Stimulated activated CD8-positive, alpha-beta memory T cell treated with anti-CD3 and anti-CD28 coated beads, Interleukin-12 subunit alpha, Interleukin-12 subunit beta, amount 100 ng/mL, for 4 hours (primary cell): ENCODE data around the gene KLHL22.

Experiments used
- DNase-seq: peaks from one replicate; pipeline ENCODE4 v3.0.0-alpha.2; 2020; ENCODE audit warnings: low read depth

KLHL22 gene

DNA sequence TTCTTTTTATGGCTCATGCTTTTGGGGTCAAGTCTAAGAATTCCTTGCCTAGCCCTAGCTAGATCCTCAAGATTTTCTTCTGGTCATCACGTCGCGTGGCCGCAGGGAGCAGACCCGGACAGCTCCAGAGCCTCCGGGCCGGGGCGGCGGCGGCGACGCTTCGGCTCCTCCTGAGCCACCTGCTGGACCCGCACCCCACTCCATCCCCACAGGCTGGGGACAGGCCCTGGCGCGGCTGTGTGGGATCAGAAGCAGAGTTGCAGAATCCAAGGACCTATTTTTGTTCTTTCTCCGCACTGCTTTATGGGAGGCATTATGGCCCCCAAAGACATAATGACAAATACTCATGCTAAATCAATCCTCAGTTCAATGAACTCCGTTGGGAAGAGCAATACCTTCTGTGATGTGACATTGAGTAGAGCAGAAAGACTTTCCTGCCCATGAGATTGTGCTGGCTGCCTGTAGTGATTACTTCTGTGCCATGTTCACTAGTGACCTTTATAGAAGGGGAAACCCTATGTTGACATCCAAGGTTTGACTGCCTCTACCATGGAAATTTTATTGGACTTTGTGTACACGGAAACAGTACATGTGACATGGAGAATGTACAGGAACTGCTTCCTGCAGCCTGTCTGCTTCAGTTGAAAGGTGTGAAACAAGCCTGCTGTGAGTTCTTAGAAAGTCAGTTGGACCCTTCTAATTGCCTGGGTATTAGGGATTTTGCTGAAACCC, 45.6 kb downstream of the KLHL22 start:
- DNase-seq, result no peak

DNA sequence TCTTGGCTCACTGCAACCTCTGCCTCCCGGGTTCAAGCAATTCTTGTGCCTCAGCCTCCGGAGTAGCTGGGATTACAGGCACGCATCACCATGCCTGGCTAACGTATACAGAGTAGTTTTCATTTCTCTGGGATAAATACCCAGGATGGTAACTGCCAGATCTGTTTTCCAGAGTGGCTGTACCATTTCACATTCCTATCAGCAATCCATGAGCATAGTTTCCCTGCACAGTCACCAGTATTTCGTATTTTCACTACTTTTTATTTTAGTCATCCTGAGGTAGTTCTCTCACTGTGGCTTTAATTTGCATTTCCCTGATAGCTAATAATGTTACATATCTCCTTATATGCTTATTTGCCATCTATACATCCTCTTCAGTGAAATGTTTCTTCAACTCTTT, 47.0 kb downstream of the KLHL22 start:
- DNase-seq, result no peak

DNA sequence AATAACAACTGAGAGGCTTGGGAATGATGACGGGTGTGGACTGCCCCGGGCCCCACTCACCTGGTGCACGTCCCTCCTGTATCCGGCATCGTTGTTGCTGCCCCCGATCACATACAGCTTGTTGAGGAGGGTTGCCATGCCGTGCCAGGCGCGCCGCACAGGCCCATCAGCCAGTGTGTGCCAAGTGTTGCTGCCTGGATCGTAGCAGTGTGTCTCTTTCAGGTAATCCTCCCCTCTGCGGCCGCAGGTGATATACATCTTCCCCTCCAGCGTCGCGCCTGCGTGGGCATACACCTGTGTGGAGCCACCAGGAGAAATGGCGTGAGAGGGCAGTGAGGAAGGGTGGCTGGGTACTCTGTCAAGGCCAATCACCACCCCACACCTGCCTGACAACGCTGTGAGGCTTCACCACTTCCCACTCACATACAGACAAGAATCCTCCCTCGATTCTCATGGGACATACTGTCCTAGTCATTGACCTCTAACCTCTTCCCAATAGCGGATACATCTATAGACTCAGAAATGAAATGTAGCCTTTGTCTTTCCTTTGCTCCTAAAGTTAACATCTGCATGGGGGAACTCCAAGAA, 49.1 kb downstream of the KLHL22 start:
- DNase-seq, result no peak

DNA sequence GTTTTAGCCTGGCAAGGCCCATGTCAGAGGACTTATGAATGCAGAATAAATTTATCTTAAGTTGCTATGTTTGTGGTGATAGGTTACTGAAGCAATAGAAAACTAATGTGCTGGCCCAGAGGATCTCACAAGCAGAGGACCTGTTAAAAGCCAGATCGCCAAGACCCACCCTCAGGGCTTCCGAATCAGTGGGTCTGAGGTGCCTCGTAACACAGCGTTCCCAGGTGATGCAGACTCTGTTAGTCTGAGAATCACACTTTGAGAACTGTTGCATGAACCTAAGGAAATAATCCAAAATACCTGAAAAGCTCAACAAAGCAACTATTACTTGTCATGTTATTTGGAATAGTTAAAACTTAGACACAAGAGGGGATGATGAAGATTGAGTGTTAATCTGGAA, 51.3 kb downstream of the KLHL22 start:
- DNase-seq, result no peak

DNA sequence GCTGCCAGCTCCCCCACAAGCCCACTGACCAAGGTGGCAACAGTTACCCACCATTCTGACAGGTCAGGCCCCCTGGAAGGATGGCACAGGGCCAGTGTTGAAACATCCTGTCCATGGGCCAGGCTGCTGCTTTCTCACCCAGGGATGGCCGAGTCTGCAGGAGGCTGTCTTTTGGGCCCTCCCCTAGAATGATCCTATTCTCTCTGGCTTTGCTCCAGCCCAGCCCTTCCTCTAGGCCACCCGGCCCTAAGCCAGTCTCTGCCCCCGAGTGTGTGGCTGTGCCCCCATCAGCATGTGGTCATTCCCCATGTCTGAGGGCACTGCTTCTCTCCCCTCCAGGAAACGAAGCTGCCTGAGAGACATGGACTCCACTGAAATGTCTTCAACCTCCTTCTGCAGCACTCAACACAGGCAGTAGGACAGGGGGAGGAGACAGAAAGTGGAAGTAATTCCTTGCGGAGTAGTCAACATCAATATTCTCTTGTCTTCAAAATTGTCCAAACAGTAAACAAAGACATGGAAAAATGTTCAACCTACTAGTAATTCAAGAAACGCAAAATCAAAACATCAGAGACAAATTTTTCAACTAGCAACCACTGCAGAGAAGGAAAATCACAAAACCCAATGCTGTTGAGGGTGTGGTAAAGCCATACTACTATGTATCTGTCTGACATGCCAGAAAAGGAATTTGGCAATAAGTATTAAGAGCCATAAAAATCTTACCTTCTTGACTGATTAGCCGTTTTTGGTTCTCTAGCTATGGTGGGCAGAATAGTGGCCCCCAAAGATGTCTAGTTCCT, 52.9 kb downstream of the KLHL22 start:
- no peak for DNase-seq

DNA sequence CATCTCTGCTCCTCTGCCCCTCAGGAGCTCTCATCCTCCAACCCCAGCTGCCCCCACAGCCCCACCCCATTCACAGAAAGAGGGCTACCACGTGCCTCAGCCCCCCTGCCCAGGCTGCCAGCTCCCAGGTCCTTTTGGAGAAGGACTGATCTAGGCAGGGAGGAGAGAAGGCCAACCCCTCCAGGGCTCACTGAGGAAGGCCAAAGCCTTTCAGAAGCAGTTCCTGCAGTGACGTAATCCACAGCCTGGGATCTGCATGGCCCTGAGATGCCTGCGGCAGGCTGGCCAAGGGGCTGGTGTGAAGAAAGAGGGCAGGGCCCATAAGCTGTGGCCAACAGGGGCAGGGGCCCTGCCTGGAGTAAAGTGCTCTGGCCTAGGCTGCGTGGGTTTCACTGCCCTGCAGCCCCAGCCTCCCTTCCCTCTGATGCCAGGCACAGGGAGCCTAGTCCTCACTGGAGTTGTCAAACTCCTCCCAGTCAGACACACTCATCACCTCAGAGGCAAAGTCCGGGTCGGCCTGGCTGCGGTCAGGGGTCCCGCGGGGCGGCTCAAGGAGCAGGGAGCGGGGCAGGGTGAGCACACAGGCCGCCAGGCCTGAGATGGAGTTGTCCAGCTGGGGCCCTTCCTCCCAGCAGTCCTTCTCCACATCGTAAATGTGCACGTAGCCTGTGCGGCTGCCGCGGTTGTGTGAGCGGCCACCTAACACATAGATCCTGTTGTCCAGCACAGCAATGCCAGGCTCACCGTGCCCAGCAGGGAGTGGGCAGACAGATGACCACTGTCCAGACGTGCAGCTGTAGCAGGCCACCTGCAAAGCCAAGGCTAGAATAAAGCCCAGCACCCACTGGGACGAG, 53.7 kb downstream of the KLHL22 start:
- DNase-seq, result no peak

DNA sequence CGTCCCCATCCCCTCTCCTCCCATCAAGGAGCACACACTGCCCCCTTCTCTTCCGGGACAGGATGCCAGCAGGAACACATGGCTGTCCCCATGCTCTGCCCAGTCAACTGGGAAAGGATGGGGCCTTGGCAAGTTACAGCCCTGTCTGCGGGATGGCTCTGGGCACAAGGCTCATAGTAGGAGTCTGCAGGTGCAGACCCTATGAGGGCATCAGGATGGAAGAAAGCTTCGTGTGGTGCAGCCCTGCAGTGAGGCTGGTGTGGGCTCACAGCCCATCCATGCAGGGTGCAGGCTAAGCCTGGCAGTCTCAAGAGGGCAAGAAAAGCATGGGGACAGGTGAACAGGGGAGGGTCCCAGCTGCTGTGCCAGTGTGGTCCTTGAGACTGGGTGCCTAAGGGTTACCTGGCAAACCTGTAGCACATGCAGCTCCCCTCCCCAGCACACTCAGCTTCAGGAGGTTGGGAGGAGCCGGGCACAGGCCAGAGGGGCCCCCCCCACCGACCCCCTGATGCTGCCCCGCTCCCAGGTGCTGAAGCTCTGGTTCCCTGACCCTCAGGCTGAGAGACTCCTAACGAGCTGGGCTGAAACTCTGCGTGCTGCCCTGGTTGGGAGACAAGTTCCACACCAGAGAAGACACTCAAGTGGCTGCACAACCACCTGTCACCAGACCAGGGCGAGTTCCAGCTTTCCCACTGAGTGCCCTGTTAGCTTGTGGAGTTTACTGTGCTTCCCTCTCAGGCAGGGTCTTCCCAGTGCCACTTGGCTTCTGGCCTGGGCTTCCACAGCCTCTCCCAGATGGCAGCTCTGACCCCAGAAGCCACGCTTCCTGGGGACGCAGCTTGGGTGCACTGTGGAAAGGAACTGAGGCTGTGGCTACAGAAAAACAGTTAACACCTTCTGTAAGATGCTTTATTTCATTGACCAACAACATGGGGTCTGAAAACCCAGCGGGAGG, 54.7 kb downstream of the KLHL22 start:
- no peak for DNase-seq

DNA sequence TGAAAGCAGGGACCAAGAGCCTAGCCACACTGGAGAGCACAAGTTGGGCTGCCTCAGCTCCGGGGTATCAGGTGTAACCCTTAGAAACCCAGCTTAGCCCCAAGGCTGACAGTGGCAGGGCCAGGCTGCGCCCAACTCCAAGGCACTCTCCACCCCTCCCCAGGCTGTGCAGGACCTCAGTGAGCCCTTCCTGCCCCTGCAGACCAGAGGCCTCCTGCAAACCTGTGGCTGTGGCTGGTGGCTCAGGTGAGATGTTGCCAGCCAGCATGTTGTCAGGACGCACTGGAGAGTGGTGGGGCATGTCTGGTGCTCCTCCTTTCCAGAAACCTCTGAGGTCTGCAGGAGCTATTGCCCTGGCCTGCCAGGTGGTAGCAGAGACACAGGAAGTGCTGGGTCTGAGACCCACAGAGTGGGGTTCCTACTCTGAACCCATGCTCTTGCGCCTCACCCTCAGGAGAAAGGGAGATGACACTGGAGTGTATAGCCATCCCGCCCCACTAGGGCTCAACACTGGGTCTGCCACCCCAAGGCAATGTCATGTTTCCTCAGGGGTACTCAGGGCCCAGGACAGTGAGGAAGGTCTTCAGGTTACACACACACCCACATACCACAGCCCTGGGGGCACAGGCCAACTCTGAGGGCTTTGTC, 55.5 kb downstream of the KLHL22 start:
- DNase-seq, result no peak

DNA sequence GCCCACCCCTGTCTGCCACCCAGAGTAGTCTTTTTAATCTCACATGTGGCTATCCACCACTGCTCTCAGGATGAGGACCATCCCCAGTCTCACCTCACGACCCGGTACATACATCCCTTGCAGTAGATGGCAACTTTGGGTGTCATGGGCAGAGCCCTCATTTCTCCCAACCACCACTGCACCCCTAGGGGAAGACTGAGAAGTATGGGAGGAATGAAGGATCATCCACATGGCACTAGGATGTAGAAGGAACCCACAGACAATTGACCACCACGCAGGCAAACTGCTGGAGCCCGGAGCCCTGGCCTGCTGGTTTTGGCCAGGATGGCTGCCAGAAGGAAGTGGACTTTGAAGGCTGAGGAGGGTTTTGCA, 56.1 kb downstream of the KLHL22 start:
- DNase-seq, result no peak

DNA sequence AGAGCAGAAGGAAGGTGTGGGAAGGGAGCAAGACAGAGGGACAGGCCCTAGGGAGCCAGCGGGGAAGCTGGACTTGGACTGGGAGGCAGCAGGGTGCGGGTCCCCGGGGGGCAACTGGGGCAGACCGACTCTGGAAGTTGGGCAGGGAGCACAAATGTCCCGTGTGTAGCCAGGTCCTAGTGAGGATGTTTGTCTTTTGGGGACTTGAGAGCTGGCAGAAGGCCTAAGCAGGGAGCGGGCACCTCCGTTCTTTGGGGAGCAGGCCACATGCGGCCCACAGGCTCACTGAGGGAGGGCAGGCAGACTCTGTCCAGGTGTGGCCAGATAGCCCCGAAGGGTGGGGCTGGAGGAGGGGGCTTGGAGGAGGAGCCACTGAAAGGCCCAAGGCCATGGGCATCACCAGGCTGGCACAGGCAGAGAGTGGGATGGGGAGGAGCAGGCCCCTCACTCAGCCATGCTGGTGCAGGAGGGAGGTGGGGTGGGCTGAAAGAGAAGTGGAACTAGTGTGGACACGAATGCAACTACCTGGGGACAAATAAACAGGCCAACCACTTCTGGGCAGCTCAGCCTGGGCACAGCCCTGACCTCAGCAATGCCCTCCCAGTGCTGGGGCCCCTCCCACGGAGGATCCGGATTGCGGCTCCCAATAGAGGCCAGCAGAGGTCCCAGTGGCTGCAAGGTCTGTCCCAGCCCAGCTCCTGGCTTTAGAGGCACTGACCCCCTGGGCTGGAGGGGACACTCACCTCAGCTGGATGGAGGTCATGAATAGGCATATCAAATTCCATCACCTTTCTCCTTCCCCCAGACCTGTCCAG, 56.7 kb downstream of the KLHL22 start:
- no peak for DNase-seq

DNA sequence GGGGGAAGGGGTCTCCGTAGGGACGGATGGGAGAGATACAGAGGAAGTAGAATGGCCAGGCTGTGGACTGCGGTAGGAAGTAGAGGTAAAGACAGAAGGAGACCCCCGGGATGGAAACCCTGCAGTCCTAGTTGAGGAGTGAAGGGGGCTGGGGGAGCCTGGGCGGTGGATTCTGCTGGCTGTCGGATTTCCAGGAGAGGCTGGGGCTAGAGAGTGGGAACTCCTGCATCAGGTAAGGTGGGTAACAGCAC, 57.2 kb downstream of the KLHL22 start:
- DNase-seq, result no peak

DNA sequence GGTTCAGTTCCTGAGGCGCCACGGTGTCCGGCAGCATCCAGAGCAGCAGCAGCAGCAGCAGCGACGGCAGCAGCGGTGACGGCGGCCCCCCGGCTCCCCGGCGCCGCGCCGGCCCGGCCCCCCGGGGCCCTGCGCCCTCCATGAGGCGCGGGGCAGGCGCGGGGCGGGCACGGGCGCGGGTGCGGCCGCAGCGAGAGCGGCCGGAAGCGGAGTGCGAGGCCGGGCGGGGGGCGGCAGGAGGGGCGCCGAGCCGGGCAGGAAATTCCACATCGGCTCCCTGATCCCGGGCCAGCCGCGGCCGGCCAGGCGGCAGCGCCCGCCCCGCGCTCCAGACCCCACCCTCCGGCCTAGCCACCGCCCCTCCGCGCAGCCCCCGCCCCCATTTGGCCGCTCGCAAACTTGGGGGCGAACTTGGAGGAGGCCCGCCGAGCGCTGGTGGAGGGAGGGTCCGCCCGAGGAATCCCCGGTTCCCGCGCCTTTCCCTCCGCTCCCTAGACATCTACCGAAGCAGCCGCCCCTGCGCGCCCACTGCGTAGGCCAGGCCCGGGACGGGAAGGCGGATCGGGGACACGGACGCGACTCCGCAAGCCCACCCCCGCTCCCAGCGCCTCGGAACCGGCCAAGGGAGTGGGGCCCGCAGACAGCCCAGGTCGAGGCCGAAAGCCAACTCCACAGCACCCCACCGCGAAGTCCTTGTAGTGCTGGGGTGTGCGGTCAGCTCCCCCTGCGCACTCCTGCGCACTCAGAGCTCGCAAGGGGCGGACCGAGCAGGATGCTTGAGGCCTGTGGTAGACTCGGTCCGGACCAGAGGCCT, 57.8 kb downstream of the KLHL22 start, which contains the start of gene SCARF2:
SCARF2 (minus strand) TSS at position 213 of the 814 bp plus-strand sequence; CDS start at position 142, 71 bp downstream.
- no peak for DNase-seq

DNA sequence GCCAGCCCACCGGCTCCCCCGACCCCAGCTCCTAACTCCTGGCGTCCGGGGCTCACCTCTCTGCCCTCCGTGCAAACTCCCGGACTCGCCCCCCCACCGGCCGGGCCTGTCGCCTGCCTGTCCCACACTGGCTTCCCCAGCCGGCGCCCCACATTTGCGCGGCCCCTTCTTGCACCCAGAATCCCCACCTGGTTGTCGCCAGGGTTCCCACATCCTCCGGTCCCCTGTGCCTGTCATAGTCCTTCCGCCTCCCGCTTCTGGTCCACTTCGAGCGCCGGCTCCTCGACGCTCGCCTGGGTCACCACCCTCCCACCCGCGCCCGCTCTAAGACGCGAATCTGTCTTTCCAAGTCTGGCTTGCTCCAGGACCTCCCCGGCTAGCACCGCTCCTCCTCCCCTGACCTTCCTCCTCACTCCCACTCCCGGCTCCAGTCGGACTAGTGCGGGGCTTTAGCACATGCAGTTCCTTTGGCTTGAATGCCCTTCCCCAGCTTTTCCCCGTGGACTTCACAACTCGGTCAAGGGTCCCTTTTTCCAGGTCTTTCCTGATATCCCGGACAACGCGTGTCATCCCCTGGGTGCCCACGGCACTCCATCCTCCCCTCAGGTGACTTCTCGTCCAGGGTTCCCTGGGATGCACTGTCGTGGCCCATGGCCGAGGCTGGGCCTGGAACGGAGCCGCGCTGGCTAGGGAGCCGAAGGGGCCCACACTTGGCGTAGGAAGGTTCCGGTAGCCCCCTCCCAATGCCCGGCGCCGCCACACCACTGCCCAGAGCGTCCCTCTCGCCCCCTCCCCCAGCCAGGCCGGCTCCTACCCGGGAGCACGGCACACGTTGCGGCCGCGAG, 58.6 kb downstream of the KLHL22 start:
- no peak for DNase-seq

DNA sequence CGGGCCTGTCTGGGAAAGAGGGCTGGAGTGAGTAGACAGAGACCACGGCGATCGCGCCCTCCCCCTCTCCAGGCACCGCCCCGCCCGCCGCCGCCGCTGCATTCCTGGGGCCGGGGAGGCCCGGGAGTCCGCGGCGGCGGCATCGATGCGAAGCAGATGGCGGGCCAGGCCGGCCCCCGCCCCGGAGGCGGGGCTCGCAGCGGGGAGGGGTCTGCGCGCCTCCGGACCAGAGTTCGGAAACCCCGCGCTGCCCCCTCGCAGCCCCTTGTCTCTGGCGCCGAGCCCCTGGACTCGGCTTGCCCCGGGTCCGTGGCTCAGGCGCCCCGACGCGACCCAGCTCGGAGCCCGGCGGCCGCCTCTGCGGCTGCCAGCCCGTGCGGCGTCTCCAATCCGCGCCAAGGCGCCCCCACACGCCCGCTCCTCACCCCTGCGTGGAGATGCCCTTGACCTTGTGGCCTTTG, 59.3 kb downstream of the KLHL22 start:
- no peak for DNase-seq

DNA sequence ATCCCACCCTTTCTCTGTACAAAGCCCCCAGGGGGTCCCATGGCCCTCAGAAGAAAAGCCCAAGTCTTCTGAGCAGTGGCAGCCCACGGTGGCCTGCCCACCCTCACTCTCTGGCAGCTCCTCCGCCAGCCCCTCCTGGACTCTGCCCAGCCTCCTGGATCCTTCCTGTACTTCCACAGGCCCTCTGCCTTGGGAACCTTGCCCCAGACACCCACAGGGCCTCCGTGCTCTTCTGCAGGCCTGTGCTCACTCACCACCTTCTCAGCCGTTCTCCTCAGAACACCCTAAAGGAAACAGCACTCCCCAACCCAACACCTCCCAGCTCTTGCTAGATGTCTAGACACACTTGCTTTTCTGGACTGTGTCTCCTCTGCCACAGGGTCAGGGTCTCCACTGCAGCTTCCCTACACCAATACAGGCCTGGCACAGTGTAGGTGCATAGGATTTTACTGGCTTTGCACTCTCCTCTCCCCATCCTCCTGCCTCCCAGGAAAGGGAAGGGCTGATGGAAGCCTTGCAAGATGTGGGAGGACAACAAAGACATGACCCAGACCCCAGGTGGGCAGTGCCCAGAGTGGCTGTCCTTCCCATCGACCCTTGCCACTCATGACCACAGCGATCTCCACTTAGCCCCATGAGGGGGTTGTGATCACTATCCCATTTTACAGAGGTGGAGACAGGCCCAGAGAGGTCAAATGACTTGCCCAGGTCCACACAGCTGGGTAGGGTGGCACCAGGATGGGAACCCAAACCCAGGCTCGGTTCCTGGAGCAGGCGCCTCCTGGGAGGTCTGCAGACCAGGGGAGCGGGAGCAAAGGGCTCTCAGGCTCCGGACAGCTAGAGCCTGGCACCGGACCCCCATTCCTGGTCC, 59.9 kb downstream of the KLHL22 start:
- no peak for DNase-seq

DNA sequence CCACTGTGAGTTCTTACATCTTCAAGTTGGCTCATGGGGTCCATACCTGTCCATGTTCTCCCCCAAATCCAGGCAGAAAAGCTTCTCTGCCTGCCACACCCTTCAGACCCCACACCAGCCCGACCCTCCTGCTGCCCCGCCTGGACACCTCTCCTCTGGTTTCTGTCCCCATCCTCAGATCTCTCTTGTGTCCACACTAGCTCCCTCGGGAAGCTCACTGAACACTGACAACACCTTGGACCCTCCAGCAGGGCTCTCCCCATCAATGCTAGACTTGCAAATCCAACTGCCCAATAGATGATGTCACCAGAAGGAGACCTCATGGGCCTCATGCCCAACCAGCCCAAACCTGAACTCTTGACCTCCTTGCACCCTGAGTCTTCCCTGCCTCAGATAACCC, 60.8 kb downstream of the KLHL22 start:
- DNase-seq, result no peak

DNA sequence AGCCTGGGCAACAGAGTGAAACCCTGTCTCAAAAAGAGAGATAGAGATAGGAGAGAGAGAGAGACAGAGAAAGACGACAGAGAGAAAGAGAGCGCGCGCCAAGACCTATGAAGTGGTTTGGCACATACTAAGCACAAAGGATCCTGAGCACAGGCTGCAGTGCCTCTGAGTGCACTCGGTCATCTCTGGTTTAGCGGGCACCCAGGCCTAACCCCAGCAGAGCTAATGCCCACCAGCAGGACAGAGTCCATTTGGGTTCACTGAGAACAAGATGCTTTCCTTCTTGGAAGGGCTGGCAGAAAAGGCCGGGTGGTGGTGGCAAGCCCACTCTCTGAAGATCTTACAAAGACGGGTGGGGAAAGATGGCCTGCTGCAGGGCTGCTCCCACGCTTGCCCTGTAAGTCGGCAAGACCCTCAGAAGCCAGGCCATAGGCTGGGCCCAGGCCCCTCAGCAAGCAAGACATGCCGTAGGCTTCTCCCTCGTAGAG, 61.3 kb downstream of the KLHL22 start:
- no peak for DNase-seq
